ENCODE measurements around the gene SEC24B. TPM values are rescaled to one million over a fixed set of nuclear protein-coding genes. Genes with fewer than 3 reads are reported as not detected.
A peak's percentile ranks its signal among the peaks of the same experiment; 100 is the strongest.
"Not testable (repeated sequence)": the region's sequence is repeated elsewhere in the genome, so short reads cannot be mapped to it uniquely, and the experiment has no call there.

SEC24B gene
- total RNA-seq, 1 donor from 2014 or later: 40.3 TPM

- no peak overlapping the region for H3K27ac Mint-ChIP-seq
- no peaks in the 10 kb centered on the region for H3K9me3 Mint-ChIP-seq (ENCODE audit: low read depth)
- DNase-seq (ENCODE audit: low spot score, unreplicated experiment): no peak
- no peaks in the 10 kb centered on the region for H3K4me1 Mint-ChIP-seq (ENCODE audit: low read depth)
- no peak for TF ChIP-seq CTCF (IDR thresholded peaks at IDR 0.05; ENCODE audit: unreplicated experiment)
- H3K36me3 Mint-ChIP-seq (ENCODE audit: insufficient read depth): peaks cover 4% of the 10 kb centered on the region
- H3K27me3 Mint-ChIP-seq: no peaks in the 10 kb centered on the region
- no peak overlapping the region for H3K4me3 Mint-ChIP-seq (ENCODE audit: low read depth)
Measured at GRCh38 chr4:109553130-109553529, 119.5 kb downstream of the SEC24B start.

GRCh38 chr4:109554971-109555370 lies 121.4 kb downstream of the SEC24B start:
- Mint-ChIP-seq H3K4me1 (ENCODE audit: low read depth) (no peaks in the 10 kb centered on the region), H3K36me3 (ENCODE audit: insufficient read depth) (peaks cover 7% of the 10 kb centered on the region), H3K27me3 (peaks cover 9% of the 10 kb centered on the region), H3K9me3 (ENCODE audit: low read depth) (no peaks in the 10 kb centered on the region), H3K4me3 (ENCODE audit: low read depth) (no peak overlapping the region), H3K27ac (no peak overlapping the region)
- TF ChIP-seq CTCF (IDR thresholded peaks at IDR 0.05; ENCODE audit: unreplicated experiment): no peak
- DNase-seq (ENCODE audit: low spot score, unreplicated experiment): no peak

GRCh38 chr4:109557433-109557832 lies 123.8 kb downstream of the SEC24B start:
- TF ChIP-seq CTCF (IDR thresholded peaks at IDR 0.05; ENCODE audit: unreplicated experiment): no peak
- Mint-ChIP-seq H3K36me3 (ENCODE audit: insufficient read depth) (peaks cover 7% of the 10 kb centered on the region), H3K27me3 (peaks cover 26% of the 10 kb centered on the region), H3K27ac (no peak overlapping the region), H3K4me1 (ENCODE audit: low read depth) (peaks cover 3% of the 10 kb centered on the region), H3K9me3 (ENCODE audit: low read depth) (no peaks in the 10 kb centered on the region), H3K4me3 (ENCODE audit: low read depth) (no peak overlapping the region)
- no peak for DNase-seq (ENCODE audit: low spot score, unreplicated experiment)

GRCh38 chr4:109558095-109558494 lies 124.5 kb downstream of the SEC24B start:
- not testable (repeated sequence) for H3K36me3 Mint-ChIP-seq (ENCODE audit: insufficient read depth); H3K4me1 Mint-ChIP-seq (ENCODE audit: low read depth); H3K9me3 Mint-ChIP-seq (ENCODE audit: low read depth); H3K27ac Mint-ChIP-seq; DNase-seq (ENCODE audit: low spot score, unreplicated experiment)
- Mint-ChIP-seq H3K27me3 (peaks cover 32% of the 10 kb centered on the region), H3K4me3 (ENCODE audit: low read depth) (peak overlapping the region; percentile 33)

GRCh38 chr4:109559625-109559982 lies 126.0 kb downstream of the SEC24B start:
- Mint-ChIP-seq H3K9me3 (ENCODE audit: low read depth) (no peaks in the 10 kb centered on the region), H3K27me3 (peaks cover 43% of the 10 kb centered on the region), H3K4me3 (ENCODE audit: low read depth) (peak overlapping the region; percentile 76), H3K4me1 (ENCODE audit: low read depth) (peaks cover 3% of the 10 kb centered on the region), H3K36me3 (ENCODE audit: insufficient read depth) (peaks cover 7% of the 10 kb centered on the region), H3K27ac (peak overlapping the region; percentile 78)
- DNase-seq (ENCODE audit: low spot score, unreplicated experiment): no peak
- no peak for TF ChIP-seq CTCF (IDR thresholded peaks at IDR 0.05; ENCODE audit: unreplicated experiment)

- peaks cover 47% of the 10 kb centered on the region for H3K27me3 Mint-ChIP-seq
- H3K27ac Mint-ChIP-seq: peak within 1 kb of the TSS; percentile 78
- H3K4me1 Mint-ChIP-seq (ENCODE audit: low read depth): peaks cover 3% of the 10 kb centered on the region
- no peaks in the 10 kb centered on the region for H3K9me3 Mint-ChIP-seq (ENCODE audit: low read depth)
- peak within 1 kb of the TSS; percentile 76 for H3K4me3 Mint-ChIP-seq (ENCODE audit: low read depth)
- no peak for TF ChIP-seq CTCF (IDR thresholded peaks at IDR 0.05; ENCODE audit: unreplicated experiment)
- peak; percentile 65 for DNase-seq (ENCODE audit: low spot score, unreplicated experiment)
- H3K36me3 Mint-ChIP-seq (ENCODE audit: insufficient read depth): peaks cover 7% of the 10 kb centered on the region
Measured at GRCh38 chr4:109559983-109560686, 126.5 kb downstream of the SEC24B start, which contains the start of gene MCUB. MCUB (plus strand) TSS chr4:109560246; CDS start chr4:109560338, 92 bp downstream.

Measured in progenitor cell of endocrine pancreas (in vitro differentiated cells).